Activated CD8-positive, alpha-beta memory T cell treated with anti-CD3 and anti-CD28 coated beads, Interleukin-2, amount 10 ng/mL, durations not matched to agents 7 days and 5 days (primary cell): Measurements from ENCODE around the gene LRRC28. TPM values are rescaled to one million over a fixed set of nuclear protein-coding genes. Genes with fewer than 3 reads are reported as not detected.

ENCODE experiments used
- ATAC-seq: fragments of 150-1000 bp; cut with Tn5 transposase; one replicate; pipeline ENCODE4 v1.10.0; 2021; ENCODE audit warnings: moderate library complexity
- CTCF ChIA-PET: fragments of 350-600 bp; sonication (Branson Sonifier 250); formaldehyde crosslinking; loops from one replicate; lab custom pipeline; 2021; ENCODE audit warnings: antibody characterized with exemption; lab: Charles Lee
- DNase-seq: peaks from one replicate; pipeline ENCODE4 v3.0.0-alpha.2; 2020
- H3K27ac Mint-ChIP-seq: one replicate; pipeline ENCODE4 v1.8.0; 2021; ENCODE audit warnings: mild to moderate bottlenecking, mixed read lengths
- H3K27me3 Mint-ChIP-seq: one replicate; pipeline ENCODE4 v1.8.0; 2021; ENCODE audit warnings: mixed read lengths
- H3K36me3 Mint-ChIP-seq: one replicate; pipeline ENCODE4 v1.8.0; 2021; ENCODE audit warnings: mild to moderate bottlenecking, mixed read lengths
- H3K4me1 Mint-ChIP-seq: one replicate; pipeline ENCODE4 v1.8.0; 2021; ENCODE audit warnings: mixed read lengths
- H3K4me3 Mint-ChIP-seq: one replicate; pipeline ENCODE4 v1.8.0; 2021; ENCODE audit warnings: mild to moderate bottlenecking, moderate library complexity, mixed read lengths
- H3K9me3 Mint-ChIP-seq: one replicate; pipeline ENCODE4 v1.8.0; 2022; ENCODE audit warnings: low read depth, mixed read lengths
- total RNA-seq, 2 experiments: library from RNA; stranded (reverse); gene quantifications; one replicate each; pipeline ENCODE4 v1.2.3, GENCODE V29; 2021

Gene LRRC28
- total RNA-seq, 2 experiments from 2014 or later = 21.2 to 21.7 TPM

DNA sequence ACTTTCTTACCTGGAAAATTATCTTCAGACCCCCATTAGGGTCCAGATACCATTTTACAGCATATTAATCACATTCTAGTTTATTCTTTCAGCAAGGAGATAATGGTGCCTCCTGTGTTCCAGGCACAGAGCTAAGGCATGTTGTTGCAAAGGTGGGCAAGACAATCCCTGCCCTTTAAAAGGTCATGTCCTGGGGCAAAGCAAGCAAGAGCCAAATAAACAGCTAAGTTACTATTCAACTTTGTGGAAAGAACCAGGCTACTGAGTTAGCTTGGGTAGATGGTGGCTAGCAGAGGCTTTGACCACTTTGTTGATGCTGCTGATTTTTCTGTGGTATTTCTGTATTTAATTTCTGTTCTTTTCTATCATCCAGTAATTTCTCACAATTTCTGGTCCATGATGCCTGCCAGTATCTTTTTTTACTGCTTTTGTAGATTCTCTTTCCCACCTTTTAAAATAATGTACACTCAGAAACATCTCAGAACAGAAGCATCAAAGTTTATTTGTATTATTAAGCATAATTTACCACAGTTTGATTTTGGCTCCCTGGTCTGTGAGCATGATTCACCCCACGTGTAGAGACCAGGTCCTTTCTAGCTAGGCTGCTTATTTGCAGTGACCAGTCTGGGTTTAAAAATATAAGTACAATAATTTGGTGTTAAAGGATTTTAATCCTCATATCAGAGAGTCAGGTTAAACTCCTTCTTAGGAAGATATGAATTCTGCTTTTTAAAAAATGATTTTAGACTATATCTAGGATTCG lies 71.5 kb downstream of the LRRC28 start:
- Mint-ChIP-seq H3K9me3 (no peaks in the 10 kb centered on the region), H3K4me1 (peaks cover 9% of the 10 kb centered on the region), H3K27me3 (no peaks in the 10 kb centered on the region), H3K27ac (no peak overlapping the region), H3K4me3 (no peak overlapping the region), H3K36me3 (no peaks in the 10 kb centered on the region)
- DNase-seq (no peak), ATAC-seq (no peak)
- CTCF ChIA-PET = no interaction called here

DNA sequence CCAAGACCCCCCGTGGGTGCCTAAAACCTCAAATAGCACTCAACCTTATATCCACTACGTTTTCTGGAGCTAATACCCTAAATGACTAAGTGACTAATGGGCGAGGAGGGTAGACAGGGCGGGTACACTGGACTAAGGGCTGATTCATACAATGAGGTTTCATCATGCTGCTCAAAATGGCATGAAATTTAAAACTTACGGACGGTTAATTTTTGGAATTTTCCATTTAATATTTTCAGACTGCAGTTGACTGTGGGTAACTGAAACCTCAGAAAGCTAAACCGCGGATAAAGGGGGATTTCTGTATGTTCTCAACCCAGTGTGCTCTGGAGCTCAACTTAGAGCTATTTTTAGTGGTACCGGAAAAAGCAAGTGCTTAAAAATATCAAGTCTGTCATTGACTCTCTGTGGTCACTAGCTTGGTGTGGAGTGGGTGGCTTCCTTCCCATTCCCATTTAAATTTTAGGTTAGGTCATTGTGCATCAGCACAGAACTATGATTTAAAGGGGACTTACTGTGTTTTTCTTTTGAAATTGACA lies 72.9 kb downstream of the LRRC28 start:
- H3K36me3 Mint-ChIP-seq = no peaks in the 10 kb centered on the region
- peak; percentile 53 for ATAC-seq
- DNase-seq = no peak
- H3K4me1 Mint-ChIP-seq = peaks cover 9% of the 10 kb centered on the region
- peak overlapping the region; percentile 28 for H3K27ac Mint-ChIP-seq
- no peak overlapping the region for H3K4me3 Mint-ChIP-seq
- CTCF ChIA-PET = no interaction called here
- no peaks in the 10 kb centered on the region for H3K9me3 Mint-ChIP-seq
- no peaks in the 10 kb centered on the region for H3K27me3 Mint-ChIP-seq

DNA sequence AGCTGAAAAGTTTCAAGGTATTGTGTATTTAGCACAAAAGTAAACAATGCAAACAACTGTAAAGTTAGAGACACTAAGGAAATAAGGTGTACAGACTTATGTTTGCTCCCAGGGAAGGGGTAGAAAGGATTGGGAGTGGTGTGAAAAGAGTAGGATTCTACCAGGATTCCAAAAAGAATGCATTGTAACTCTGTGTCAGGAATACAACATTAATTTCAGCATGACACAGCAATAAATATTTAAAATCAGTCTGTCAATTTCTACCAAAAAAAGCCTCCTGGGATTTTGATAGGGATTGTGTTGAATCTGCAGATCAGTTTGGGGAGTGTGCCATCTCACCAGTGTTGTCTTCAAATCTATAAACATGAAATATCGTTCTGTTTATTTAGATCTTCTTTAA lies 73.4 kb downstream of the LRRC28 start:
- ATAC-seq = no peak
- DNase-seq = no peak
- no peaks in the 10 kb centered on the region for H3K36me3 Mint-ChIP-seq
- H3K4me1 Mint-ChIP-seq = peaks cover 9% of the 10 kb centered on the region
- H3K9me3 Mint-ChIP-seq = no peaks in the 10 kb centered on the region
- no peak overlapping the region for H3K4me3 Mint-ChIP-seq
- H3K27me3 Mint-ChIP-seq = no peaks in the 10 kb centered on the region
- CTCF ChIA-PET = no interaction called here
- H3K27ac Mint-ChIP-seq = no peak overlapping the region

DNA sequence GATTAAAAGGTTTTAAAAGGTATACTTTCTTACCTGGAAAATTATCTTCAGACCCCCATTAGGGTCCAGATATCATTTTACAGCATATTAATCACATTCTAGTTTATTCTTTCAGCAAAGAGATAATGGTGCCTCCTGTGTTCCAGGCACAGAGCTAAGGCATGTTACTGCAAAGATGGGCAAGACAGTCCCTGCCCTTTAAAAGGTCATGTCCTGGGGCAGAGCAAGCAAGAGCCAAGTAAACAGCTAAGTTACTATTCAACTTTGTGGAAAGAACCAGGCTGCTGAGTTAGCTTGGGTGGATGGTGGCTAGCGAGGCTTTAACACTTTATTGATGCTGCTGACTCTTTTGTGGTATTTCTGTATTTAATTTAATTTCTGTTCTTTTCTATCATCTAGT lies 75.0 kb downstream of the LRRC28 start:
- no peaks in the 10 kb centered on the region for H3K36me3 Mint-ChIP-seq
- DNase-seq = no peak
- CTCF ChIA-PET = no interaction called here
- H3K9me3 Mint-ChIP-seq = no peaks in the 10 kb centered on the region
- H3K4me1 Mint-ChIP-seq = peaks cover 9% of the 10 kb centered on the region
- H3K27ac Mint-ChIP-seq = no peak overlapping the region
- ATAC-seq = no peak
- H3K4me3 Mint-ChIP-seq = no peak overlapping the region
- H3K27me3 Mint-ChIP-seq = no peaks in the 10 kb centered on the region

DNA sequence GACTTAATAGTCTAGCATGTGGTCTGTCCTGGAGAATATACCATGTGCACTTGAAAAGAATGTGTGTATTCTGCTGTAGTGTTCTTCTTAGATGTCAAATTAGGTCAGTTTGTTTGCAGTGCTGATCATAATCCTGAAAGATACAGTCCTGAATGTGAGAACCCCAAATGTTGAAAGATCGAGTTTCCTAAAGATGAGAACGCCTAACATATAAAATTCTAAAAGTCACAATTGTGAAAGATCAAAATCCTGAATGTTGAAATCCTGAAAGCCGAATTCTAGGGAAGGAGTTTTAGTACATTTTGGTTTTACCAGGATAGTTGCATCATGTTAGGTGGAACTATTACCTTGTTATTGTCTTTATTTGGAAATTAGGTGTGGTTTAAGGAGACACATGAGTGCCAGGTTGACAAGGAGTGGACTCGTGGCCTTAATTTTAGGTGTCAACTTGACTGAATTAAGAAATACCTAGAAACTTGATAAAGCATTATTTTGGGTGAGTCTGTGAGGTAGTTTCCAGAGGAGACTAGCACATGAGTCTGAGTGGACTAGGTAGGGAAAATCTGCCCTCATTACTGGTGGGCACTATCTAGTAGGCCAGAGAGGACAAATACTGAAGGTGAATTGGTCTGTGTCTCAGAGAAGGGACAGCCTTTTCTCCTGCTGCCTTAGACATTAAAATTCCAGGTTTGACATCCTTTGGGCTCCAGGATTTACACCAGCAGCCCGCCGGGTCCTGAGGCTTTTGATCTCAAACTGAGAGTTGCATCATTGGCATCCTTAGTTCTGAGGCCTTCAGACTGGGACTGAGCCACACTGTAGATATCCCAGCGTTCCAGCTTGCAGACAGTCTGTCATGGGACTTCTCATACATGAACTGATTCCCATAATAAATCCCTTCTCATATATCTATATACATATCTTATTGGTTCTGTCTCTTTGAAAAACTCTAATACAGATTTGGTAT lies 77.1 kb downstream of the LRRC28 start:
- ATAC-seq = no peak
- Mint-ChIP-seq H3K4me3 (no peak overlapping the region), H3K9me3 (no peaks in the 10 kb centered on the region), H3K36me3 (peaks cover 1% of the 10 kb centered on the region), H3K27me3 (no peaks in the 10 kb centered on the region), H3K4me1 (peaks cover 9% of the 10 kb centered on the region), H3K27ac (no peak overlapping the region)
- CTCF ChIA-PET = no interaction called here
- no peak for DNase-seq

DNA sequence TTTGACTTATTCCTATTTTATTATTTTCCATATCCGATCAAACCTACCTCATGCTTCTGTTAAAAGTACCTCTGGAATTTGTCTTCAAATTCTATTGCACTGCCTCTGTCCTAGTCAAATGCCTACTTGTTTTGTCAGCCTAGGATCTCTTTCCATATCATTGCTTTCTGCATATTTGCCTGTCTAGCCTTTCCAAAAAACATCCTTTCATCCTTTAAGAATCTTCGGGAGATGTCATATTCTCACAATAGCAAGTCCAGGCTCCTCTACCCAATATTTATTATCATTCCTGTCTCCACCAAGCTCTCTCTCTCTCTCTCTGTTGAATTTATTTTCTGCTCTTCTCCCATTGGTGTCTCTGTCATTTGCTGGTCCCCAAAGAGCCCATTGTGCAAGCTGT lies 80.1 kb downstream of the LRRC28 start:
- peaks cover 5% of the 10 kb centered on the region for H3K36me3 Mint-ChIP-seq
- no peak overlapping the region for H3K4me3 Mint-ChIP-seq
- CTCF ChIA-PET = no interaction called here
- no peaks in the 10 kb centered on the region for H3K27me3 Mint-ChIP-seq
- no peaks in the 10 kb centered on the region for H3K4me1 Mint-ChIP-seq
- no peak for DNase-seq
- ATAC-seq = no peak
- no peak overlapping the region for H3K27ac Mint-ChIP-seq
- H3K9me3 Mint-ChIP-seq = no peaks in the 10 kb centered on the region

DNA sequence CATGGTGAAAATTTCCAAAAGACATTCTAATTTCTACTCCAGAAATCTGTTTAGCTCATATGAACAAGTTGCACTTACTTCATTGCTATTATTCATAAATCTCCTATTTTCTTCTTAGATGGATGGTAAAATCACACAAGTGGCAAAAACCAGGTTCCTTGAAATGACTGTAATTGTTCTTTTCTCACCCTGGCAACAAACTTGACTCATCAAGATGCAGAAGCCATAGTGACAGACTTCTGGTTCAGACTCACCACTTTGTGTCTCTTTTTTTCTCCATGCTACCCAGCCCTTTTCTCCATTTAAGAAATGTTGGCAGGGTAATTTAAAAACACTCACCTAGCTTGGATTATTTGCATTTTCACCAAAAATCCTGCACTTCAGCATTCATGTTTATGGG lies 82.1 kb downstream of the LRRC28 start:
- no peak for ATAC-seq
- H3K27ac Mint-ChIP-seq = no peak overlapping the region
- no peak overlapping the region for H3K4me3 Mint-ChIP-seq
- no peaks in the 10 kb centered on the region for H3K27me3 Mint-ChIP-seq
- no peaks in the 10 kb centered on the region for H3K4me1 Mint-ChIP-seq
- peaks cover 5% of the 10 kb centered on the region for H3K36me3 Mint-ChIP-seq
- H3K9me3 Mint-ChIP-seq = no peaks in the 10 kb centered on the region
- CTCF ChIA-PET = interaction anchor here (0.9 kb wide), 1 partner anchor 290 kb away, joined by 3 read pairs; no protein-coding TSS in a partner anchor
- DNase-seq = no peak

DNA sequence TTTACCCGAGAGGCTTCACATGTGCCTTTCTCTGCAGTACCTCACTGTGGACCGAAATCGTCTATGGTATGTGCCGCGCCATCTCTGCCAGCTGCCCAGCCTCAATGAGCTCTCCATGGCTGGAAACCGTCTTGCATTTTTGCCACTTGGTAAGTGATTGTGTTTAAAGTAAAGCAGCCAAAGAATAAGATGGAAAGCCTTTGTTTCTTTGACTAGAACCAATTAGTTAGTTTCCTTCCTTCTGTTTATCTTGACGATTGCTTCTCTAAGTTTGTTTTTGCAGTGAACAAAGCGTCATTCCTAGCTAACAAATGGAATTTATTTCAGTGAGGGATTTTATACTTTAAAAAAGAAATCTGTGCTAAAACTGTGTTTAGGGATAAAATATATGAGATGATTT lies 82.7 kb downstream of the LRRC28 start:
- no peak overlapping the region for H3K27ac Mint-ChIP-seq
- CTCF ChIA-PET = interaction anchor here (0.9 to 1.0 kb wide), 2 partner anchors 19 to 290 kb away, joined by 3 read pairs; no protein-coding TSS in a partner anchor
- H3K9me3 Mint-ChIP-seq = no peaks in the 10 kb centered on the region
- DNase-seq (no peak), ATAC-seq (no peak)
- no peaks in the 10 kb centered on the region for H3K4me1 Mint-ChIP-seq
- no peak overlapping the region for H3K4me3 Mint-ChIP-seq
- H3K27me3 Mint-ChIP-seq = no peaks in the 10 kb centered on the region
- H3K36me3 Mint-ChIP-seq = peaks cover 5% of the 10 kb centered on the region

DNA sequence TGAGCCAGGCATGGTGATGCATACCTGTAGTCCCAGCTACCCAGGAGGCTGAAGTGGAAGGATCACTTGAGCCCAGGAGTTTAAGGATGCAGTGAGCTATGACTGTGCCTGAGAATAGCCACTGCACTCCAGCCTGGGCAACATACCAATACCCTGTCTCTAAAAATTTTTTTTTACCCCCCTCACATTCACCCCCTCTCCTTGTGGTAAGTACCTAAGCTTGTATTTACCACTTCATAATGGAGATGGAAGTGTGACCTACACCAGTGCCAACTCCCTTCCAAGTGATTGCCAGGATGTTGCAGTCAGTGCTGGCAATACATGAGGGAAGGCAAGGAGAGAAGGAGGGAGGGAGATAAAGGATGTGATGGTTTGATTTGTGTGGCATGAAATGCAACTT lies 84.2 kb downstream of the LRRC28 start:
- no peak for DNase-seq
- H3K27ac Mint-ChIP-seq = no peak overlapping the region
- H3K27me3 Mint-ChIP-seq = no peaks in the 10 kb centered on the region
- H3K4me3 Mint-ChIP-seq = no peak overlapping the region
- ATAC-seq = no peak
- CTCF ChIA-PET = interaction anchor here (1.1 kb wide), 1 partner anchor 369 kb away, joined by 3 read pairs; no protein-coding TSS in a partner anchor
- H3K36me3 Mint-ChIP-seq = peaks cover 5% of the 10 kb centered on the region
- no peaks in the 10 kb centered on the region for H3K9me3 Mint-ChIP-seq
- H3K4me1 Mint-ChIP-seq = no peaks in the 10 kb centered on the region

DNA sequence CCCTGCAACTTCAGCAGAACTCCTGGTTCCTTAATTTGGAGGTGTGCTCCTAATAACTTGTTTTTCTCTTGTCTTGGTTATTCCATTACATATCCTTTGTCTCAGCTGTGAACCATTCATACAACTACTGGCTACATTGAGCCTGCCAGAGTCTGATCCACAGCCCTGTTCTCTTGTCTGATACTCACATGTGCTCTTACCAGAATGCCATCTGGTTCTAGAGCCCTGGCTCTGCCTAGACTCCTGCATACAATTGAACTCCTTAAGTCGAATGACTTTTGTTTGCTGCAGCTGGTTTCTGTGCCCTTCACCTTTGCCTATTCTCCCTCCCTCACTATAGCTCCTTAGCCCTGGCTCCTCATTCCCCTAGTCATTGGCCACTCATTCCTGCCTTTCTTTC lies 85.5 kb downstream of the LRRC28 start:
- no peak overlapping the region for H3K27ac Mint-ChIP-seq
- DNase-seq = no peak

DNA sequence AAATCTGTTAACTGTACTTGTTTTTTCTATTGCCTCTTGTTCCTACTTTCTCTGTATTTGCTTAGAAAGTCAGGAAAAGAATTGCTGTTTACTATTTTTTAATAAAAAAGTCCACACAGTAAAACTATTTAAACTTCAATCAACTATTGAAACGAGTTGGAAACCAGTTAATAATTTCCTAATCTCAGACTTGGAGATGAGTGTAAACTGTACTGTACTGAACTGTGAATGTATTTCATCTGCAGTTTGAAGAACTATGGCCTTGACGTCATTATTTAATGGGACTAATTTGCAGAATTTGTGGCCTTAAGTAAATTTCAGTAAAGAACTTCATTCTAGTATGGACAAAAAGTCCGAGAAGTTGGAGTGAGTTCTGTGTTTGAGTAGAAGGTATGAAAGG lies 89.1 kb downstream of the LRRC28 start:
- CTCF ChIA-PET = no interaction called here
- no peaks in the 10 kb centered on the region for H3K9me3 Mint-ChIP-seq
- H3K4me1 Mint-ChIP-seq = peaks cover 7% of the 10 kb centered on the region

More for the DNA sequence above, 85.5 kb downstream of the LRRC28 start:
- Mint-ChIP-seq H3K9me3 (no peaks in the 10 kb centered on the region), H3K27me3 (no peaks in the 10 kb centered on the region), H3K4me1 (no peaks in the 10 kb centered on the region), H3K36me3 (peaks cover 4% of the 10 kb centered on the region), H3K4me3 (no peak overlapping the region)
- CTCF ChIA-PET = no interaction called here
- no peak for ATAC-seq

DNA sequence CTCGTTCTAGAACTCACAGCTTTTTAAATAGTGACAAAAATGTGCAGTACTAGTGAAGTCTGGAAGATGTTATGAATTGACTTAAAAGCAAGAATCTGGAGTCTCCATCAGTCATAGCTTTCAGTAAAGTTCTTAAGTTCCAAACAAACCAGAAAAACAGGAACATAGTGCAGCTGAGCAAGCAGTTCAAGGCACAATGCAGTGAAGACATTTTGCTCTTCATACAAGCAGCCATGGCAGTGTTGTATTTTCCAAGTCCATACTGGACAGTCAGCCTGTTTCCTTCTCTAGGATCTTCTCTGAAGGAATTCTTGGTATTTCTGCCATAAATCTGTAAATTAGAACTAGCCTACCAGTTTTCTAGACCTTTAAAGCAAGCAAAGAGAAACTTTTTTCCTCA lies 90.5 kb downstream of the LRRC28 start:
- Mint-ChIP-seq H3K4me3 (no peak overlapping the region), H3K9me3 (no peaks in the 10 kb centered on the region), H3K36me3 (no peaks in the 10 kb centered on the region), H3K27ac (no peak overlapping the region), H3K4me1 (peaks cover 7% of the 10 kb centered on the region), H3K27me3 (no peaks in the 10 kb centered on the region)
- CTCF ChIA-PET = interaction anchor here (1.3 to 1.5 kb wide), 2 partner anchors 8 to 363 kb away, joined by 3 to 4 read pairs; no protein-coding TSS in a partner anchor
- DNase-seq = no peak
- ATAC-seq = no peak

More for the DNA sequence above, 89.1 kb downstream of the LRRC28 start:
- no peak overlapping the region for H3K4me3 Mint-ChIP-seq
- DNase-seq (no peak), ATAC-seq (no peak)
- no peaks in the 10 kb centered on the region for H3K36me3 Mint-ChIP-seq
- H3K27me3 Mint-ChIP-seq = no peaks in the 10 kb centered on the region
- H3K27ac Mint-ChIP-seq = no peak overlapping the region

DNA sequence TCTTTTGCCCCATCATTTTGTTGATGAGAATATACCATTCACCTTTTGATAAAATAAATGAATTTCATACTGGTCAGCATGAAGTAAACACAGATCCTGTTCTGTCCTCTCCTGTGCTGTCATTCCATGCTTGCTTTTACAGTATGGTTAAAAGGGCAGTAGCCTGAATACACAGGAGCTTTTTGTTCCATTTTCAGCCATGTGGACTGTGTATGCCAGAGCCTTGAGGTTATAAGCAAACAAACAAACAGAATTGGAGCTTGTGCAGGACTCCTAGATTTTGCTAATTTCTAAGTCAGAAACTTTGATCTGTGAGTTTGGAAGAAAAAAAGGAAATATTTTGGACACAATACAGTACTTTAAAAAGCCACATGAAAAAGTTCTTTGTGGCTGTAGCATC lies 91.9 kb downstream of the LRRC28 start:
- no peak overlapping the region for H3K27ac Mint-ChIP-seq
- H3K4me3 Mint-ChIP-seq = no peak overlapping the region
- no peaks in the 10 kb centered on the region for H3K36me3 Mint-ChIP-seq
- DNase-seq = no peak
- no peaks in the 10 kb centered on the region for H3K27me3 Mint-ChIP-seq
- no peaks in the 10 kb centered on the region for H3K9me3 Mint-ChIP-seq
- H3K4me1 Mint-ChIP-seq = peaks cover 7% of the 10 kb centered on the region
- CTCF ChIA-PET = interaction anchor here (2.7 kb wide), 1 partner anchor 361 kb away, joined by 13 read pairs; no protein-coding TSS in a partner anchor
- ATAC-seq = no peak
